A673 (cell line): ENCODE measurements around the gene THSD4. TPM values are rescaled to one million over a fixed set of nuclear protein-coding genes. Genes with fewer than 3 reads are reported as not detected.

Experiments
- BruUV-seq: library from RNA; stranded (reverse); fragments of 400-500 nt; replicated peaks from 2 replicates; lab custom pipeline; 2021; lab: Mats Ljungman, UMichigan
- CTCF ChIA-PET: fragments of 300-600 bp; sonication (Branson Sonifier 250); formaldehyde crosslinking; loops from one replicate; lab custom pipeline; 2022; ENCODE audit warnings: antibody characterized with exemption; lab: Charles Lee
- POLR2A ChIA-PET: fragments of 300-600 bp; sonication (Branson Sonifier 250); formaldehyde crosslinking; loops from one replicate; lab custom pipeline; 2022; ENCODE audit warnings: antibody characterized with exemption; ENCODE audit not compliant: low non-redundant PET; lab: Charles Lee
- DNase-seq: peaks from one replicate; pipeline ENCODE4 v3.0.0-alpha.2; 2015; ENCODE audit warnings: low spot score
- H3K27ac ChIP-seq: fragments of 200-600 bp; sonication (generic); 2 replicates; pipeline ENCODE4 v1.5.1; 2016; ENCODE audit warnings: mixed run types, low read depth, mild to moderate bottlenecking, mixed read lengths, antibody characterized with exemption, low read length; ENCODE audit not compliant: poor library complexity, severe bottlenecking
- H3K27me3 ChIP-seq: fragments of 200-600 bp; sonication (generic); replicated peaks from 2 replicates; pipeline ENCODE4 v1.6.1; 2017; ENCODE audit warnings: mixed run types, low read depth, mild to moderate bottlenecking, mixed read lengths, antibody characterized with exemption, low read length; ENCODE audit not compliant: insufficient read depth, poor library complexity
- H3K36me3 ChIP-seq: fragments of 200-600 bp; sonication (generic); 2 replicates; pipeline ENCODE4 v1.6.1; 2016; ENCODE audit warnings: mixed run types, mild to moderate bottlenecking, mixed read lengths, antibody characterized with exemption, low read length; ENCODE audit not compliant: insufficient read depth, poor library complexity, severe bottlenecking
- H3K4me1 ChIP-seq: fragments of 200-600 bp; sonication (generic); 2 replicates; pipeline ENCODE4 v1.6.1; 2017; ENCODE audit warnings: mixed run types, mild to moderate bottlenecking, mixed read lengths, antibody characterized with exemption, low read length; ENCODE audit not compliant: insufficient read depth, poor library complexity, severe bottlenecking
- H3K4me3 ChIP-seq: fragments of 200-600 bp; sonication (generic); 2 replicates; pipeline ENCODE4 v1.5.1; 2016; ENCODE audit warnings: low read depth, mixed run types, mild to moderate bottlenecking, mixed read lengths, low read length; ENCODE audit not compliant: poor library complexity, severe bottlenecking
- H3K9me3 ChIP-seq: fragments of 200-600 bp; sonication (generic); 2 replicates; pipeline ENCODE4 v1.6.1; 2016; ENCODE audit warnings: mixed run types, low read depth, mild to moderate bottlenecking, mixed read lengths, antibody characterized with exemption, low read length; ENCODE audit not compliant: poor library complexity, severe bottlenecking
- CTCF ChIP-seq: fragments of 300-800, 200-600 bp; sonication (generic); conservative IDR thresholded peaks from 2 replicates; pipeline ENCODE4 v1.5.1; 2017; ENCODE audit warnings: low read depth, mild to moderate bottlenecking, antibody characterized with exemption, low read length, moderate library complexity, mixed read lengths
- EZH2 ChIP-seq: fragments of 200-600 bp; sonication (generic); IDR thresholded peaks from 2 replicates; pipeline ENCODE4 v1.6.1; 2017; ENCODE audit warnings: borderline replicate concordance, low read depth, mild to moderate bottlenecking, mixed read lengths, antibody characterized with exemption, low read length; ENCODE audit not compliant: poor library complexity, severe bottlenecking
- intact Hi-C: fragments of 100-400 bp; cut with micrococcal nuclease; formaldehyde crosslinking; loops from one replicate; pipeline ENCODE4 v1.10.0; 2022; ENCODE audit not compliant: unreplicated experiment
- total RNA-seq: library from RNA; stranded (reverse); gene quantifications from 2 replicates; pipeline ENCODE4 v1.2.3, GENCODE V29; 2021

Gene THSD4
- total RNA-seq, 1 experiment from 2014 or later: 2.4 TPM

GRCh38 chr15:71219645-71220044 lies 104.4 kb downstream of the THSD4 start:
- H3K27ac ChIP-seq: no peak overlapping the region
- H3K27me3 ChIP-seq: no peaks in the 10 kb centered on the region
- TF ChIP-seq EZH2 (no peak), CTCF (no peak)
- H3K9me3 ChIP-seq: no peaks in the 10 kb centered on the region
- POLR2A ChIA-PET: no interaction called here
- no TSS peak for BruUV-seq
- H3K36me3 ChIP-seq: no peaks in the 10 kb centered on the region
- no peak overlapping the region for H3K4me3 ChIP-seq
- no peaks in the 10 kb centered on the region for H3K4me1 ChIP-seq
- CTCF ChIA-PET: no interaction called here
- intact Hi-C loops: no loop called here
- DNase-seq: no peak

- H3K27ac ChIP-seq: no peak overlapping the region
These were observed 105.6 kb downstream of the THSD4 start for GRCh38 chr15:71220828-71221227.

GRCh38 chr15:71221417-71221816 lies 106.1 kb downstream of the THSD4 start:
- BruUV-seq: no TSS peak

More at GRCh38 chr15:71220828-71221227, 105.6 kb downstream of the THSD4 start:
- Histone ChIP-seq H3K4me3 (no peak overlapping the region), H3K4me1 (peaks cover under 1% of the 10 kb centered on the region), H3K27me3 (no peaks in the 10 kb centered on the region), H3K9me3 (no peaks in the 10 kb centered on the region), H3K36me3 (no peaks in the 10 kb centered on the region)
- intact Hi-C loops: no loop called here
- no peak for DNase-seq
- ChIA-PET CTCF (no interaction called here), POLR2A (no interaction called here)
- TF ChIP-seq CTCF (no peak), EZH2 (no peak)
- BruUV-seq: no TSS peak

More at GRCh38 chr15:71221417-71221816, 106.1 kb downstream of the THSD4 start:
- intact Hi-C loops: no loop called here
- Histone ChIP-seq H3K9me3 (no peaks in the 10 kb centered on the region), H3K4me3 (no peak overlapping the region), H3K4me1 (peaks cover 5% of the 10 kb centered on the region), H3K36me3 (no peaks in the 10 kb centered on the region), H3K27me3 (no peaks in the 10 kb centered on the region), H3K27ac (no peak overlapping the region)
- no peak for DNase-seq
- no peak for TF ChIP-seq EZH2
- TF ChIP-seq CTCF: no peak
- CTCF ChIA-PET: no interaction called here
- POLR2A ChIA-PET: no interaction called here
